Measurements from ENCODE around the gene PCDHGA3. TPM values are rescaled to one million over a fixed set of nuclear protein-coding genes. Genes with fewer than 3 reads are reported as not detected.
A peak's percentile ranks its signal among the peaks of the same experiment; 100 is the strongest.

PCDHGA3 gene
- total and polyA plus RNA-seq, 9 of the 15 experiments (the other 6 are each of a cell fraction or from before 2014, with no cell fraction given): 0.13 to 0.28 (median 0.18) TPM; not detected in 2

DNA sequence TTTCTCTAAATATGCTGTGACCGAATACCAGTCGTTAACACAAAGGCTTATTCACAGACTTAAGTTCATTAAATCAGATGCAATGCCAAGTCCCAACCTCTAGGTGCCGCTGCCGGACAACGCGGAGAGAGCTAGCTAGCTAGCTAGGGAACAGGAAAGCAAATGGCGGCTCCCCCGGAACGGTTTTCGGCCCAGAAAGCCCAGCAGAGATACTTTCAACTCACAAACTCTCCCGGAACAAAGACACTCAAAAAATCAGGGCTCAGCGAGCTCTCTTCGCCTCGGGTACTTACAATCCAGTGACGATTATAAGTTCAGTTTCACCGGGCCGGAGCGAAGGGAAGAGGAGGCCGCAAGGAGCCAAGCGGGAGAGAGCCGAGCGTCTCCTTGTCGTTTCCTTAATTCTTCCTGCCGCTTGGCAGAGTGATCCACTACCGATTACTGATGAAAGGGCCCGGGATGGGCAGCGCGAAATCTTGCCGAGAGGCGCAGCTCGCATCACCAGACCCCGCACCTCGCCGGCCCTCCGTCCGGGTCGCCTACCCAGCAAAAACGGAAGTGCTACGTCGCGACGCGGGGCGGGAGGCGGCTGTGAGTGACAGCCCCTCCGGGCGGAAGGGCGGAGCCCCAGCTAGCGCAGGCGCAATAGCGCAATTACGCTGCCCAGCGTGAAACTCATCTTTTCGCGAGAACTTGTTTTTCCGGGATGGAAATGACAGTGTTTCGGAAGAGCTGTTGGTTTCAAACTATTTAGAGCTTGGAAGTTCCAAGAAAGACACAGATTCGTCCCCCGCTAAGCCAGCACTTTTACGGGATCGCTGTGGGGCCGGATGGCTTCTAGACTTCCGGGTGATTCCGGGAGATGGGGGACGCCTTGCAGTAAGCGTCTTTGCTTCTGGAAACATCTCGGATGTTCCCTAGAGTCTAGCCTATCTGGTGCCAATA, 23.1 kb upstream of the PCDHGA3 start, which contains the start of gene TAF7 (continued):
- TF ChIP-seq, protein P1, sequence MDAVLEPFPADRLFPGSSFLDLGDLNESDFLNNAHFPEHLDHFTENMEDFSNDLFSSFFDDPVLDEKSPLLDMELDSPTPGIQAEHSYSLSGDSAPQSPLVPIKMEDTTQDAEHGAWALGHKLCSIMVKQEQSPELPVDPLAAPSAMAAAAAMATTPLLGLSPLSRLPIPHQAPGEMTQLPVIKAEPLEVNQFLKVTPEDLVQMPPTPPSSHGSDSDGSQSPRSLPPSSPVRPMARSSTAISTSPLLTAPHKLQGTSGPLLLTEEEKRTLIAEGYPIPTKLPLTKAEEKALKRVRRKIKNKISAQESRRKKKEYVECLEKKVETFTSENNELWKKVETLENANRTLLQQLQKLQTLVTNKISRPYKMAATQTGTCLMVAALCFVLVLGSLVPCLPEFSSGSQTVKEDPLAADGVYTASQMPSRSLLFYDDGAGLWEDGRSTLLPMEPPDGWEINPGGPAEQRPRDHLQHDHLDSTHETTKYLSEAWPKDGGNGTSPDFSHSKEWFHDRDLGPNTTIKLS (IDR thresholded peaks at IDR 0.05; ENCODE audit: borderline replicate concordance, low read depth): peak; percentile 82
- TF ChIP-seq BCL6 (CRISPR knock-in tag; IDR thresholded peaks at IDR 0.05): no peak
- peak; percentile 93 for TF ChIP-seq SOX6 (IDR thresholded peaks at IDR 0.05)
- peak; percentile 73 to 96 (median 92) for TF ChIP-seq YY1 (IDR thresholded peaks at IDR 0.05; ENCODE audit: borderline replicate concordance in 1 of 3, control insufficient read depth in 1 of 3, extremely low read depth in 1 of 3, insufficient read depth in 3 of 3, insufficient read length in 1 of 3, insufficient replicate concordance in 2 of 3, low read depth in 1 of 3, low read length in 2 of 3)
- TF ChIP-seq, protein P2, sequence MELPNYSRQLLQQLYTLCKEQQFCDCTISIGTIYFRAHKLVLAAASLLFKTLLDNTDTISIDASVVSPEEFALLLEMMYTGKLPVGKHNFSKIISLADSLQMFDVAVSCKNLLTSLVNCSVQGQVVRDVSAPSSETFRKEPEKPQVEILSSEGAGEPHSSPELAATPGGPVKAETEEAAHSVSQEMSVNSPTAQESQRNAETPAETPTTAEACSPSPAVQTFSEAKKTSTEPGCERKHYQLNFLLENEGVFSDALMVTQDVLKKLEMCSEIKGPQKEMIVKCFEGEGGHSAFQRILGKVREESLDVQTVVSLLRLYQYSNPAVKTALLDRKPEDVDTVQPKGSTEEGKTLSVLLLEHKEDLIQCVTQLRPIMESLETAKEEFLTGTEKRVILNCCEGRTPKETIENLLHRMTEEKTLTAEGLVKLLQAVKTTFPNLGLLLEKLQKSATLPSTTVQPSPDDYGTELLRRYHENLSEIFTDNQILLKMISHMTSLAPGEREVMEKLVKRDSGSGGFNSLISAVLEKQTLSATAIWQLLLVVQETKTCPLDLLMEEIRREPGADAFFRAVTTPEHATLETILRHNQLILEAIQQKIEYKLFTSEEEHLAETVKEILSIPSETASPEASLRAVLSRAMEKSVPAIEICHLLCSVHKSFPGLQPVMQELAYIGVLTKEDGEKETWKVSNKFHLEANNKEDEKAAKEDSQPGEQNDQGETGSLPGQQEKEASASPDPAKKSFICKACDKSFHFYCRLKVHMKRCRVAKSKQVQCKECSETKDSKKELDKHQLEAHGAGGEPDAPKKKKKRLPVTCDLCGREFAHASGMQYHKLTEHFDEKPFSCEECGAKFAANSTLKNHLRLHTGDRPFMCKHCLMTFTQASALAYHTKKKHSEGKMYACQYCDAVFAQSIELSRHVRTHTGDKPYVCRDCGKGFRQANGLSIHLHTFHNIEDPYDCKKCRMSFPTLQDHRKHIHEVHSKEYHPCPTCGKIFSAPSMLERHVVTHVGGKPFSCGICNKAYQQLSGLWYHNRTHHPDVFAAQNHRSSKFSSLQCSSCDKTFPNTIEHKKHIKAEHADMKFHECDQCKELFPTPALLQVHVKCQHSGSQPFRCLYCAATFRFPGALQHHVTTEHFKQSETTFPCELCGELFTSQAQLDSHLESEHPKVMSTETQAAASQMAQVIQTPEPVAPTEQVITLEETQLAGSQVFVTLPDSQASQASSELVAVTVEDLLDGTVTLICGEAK (IDR thresholded peaks at IDR 0.05): peak; percentile 81
- TF ChIP-seq, protein P2 (CRISPR knock-in tag; IDR thresholded peaks at IDR 0.05): no peak
- TF ChIP-seq, protein P3, sequence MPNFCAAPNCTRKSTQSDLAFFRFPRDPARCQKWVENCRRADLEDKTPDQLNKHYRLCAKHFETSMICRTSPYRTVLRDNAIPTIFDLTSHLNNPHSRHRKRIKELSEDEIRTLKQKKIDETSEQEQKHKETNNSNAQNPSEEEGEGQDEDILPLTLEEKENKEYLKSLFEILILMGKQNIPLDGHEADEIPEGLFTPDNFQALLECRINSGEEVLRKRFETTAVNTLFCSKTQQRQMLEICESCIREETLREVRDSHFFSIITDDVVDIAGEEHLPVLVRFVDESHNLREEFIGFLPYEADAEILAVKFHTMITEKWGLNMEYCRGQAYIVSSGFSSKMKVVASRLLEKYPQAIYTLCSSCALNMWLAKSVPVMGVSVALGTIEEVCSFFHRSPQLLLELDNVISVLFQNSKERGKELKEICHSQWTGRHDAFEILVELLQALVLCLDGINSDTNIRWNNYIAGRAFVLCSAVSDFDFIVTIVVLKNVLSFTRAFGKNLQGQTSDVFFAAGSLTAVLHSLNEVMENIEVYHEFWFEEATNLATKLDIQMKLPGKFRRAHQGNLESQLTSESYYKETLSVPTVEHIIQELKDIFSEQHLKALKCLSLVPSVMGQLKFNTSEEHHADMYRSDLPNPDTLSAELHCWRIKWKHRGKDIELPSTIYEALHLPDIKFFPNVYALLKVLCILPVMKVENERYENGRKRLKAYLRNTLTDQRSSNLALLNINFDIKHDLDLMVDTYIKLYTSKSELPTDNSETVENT (CRISPR knock-in tag; IDR thresholded peaks at IDR 0.05): peak; percentile 79
- TF ChIP-seq, protein P4, sequence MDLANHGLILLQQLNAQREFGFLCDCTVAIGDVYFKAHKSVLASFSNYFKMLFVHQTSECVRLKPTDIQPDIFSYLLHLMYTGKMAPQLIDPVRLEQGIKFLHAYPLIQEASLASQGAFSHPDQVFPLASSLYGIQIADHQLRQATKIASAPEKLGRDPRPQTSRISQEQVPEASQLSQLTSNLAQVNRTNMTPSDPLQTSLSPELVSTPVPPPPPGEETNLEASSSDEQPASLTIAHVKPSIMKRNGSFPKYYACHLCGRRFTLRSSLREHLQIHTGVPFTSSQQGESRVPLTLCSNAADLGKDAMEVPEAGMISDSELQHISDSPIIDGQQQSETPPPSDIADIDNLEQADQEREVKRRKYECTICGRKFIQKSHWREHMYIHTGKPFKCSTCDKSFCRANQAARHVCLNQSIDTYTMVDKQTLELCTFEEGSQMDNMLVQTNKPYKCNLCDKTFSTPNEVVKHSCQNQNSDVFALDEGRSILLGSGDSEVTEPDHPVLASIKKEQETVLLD (IDR thresholded peaks at IDR 0.05): peak; percentile 91
- TF ChIP-seq ZNF12 (CRISPR knock-in tag; IDR thresholded peaks at IDR 0.05): no peak
